Liver (tissue), 9 donors: Measurements from ENCODE around the gene PSMB3. TPM values are rescaled to one million over a fixed set of nuclear protein-coding genes. Genes with fewer than 3 reads are reported as not detected.

Source experiments
- DNase-seq: peaks from one replicate; pipeline ENCODE4 v3.0.0-alpha.2; 2017; ENCODE audit warnings: low spot score
- H3K27ac ChIP-seq, 2 donors: one replicate each; pipeline ENCODE4 v1.7.0; 2013; ENCODE audit warnings: inconsistent platforms in 2 of 2, low read length in 2 of 2, control low read depth in 1 of 2, low read depth in 1 of 2, mild to moderate bottlenecking in 1 of 2
- H3K27me3 ChIP-seq, 4 donors: one replicate each; pipeline versions ENCODE4 v1.6.1 to v1.7.0; 2013; ENCODE audit warnings: low read length in 3 of 4, inconsistent platforms in 1 of 4, mild to moderate bottlenecking in 1 of 4, moderate library complexity in 1 of 4; ENCODE audit not compliant: control insufficient read depth in 4 of 4, insufficient read depth in 4 of 4
- H3K36me3 ChIP-seq, 4 donors: one replicate each; pipeline versions ENCODE4 v1.6.1 to v1.7.0; 2013; ENCODE audit warnings: low read length in 3 of 4, mild to moderate bottlenecking in 3 of 4, low read depth in 1 of 4, moderate library complexity in 1 of 4; ENCODE audit not compliant: control insufficient read depth in 4 of 4, insufficient read depth in 3 of 4
- H3K4me1 ChIP-seq, 4 donors: one replicate each; pipeline versions ENCODE4 v1.6.1 to v1.7.0; 2013; ENCODE audit warnings: low read length in 3 of 4, mild to moderate bottlenecking in 3 of 4, moderate library complexity in 1 of 4; ENCODE audit not compliant: control insufficient read depth in 4 of 4, insufficient read depth in 4 of 4
- H3K4me3 ChIP-seq, 3 donors: one replicate each; pipeline versions ENCODE4 v1.6.1 to v1.7.0; 2013; ENCODE audit warnings: low read length in 3 of 3, control low read depth in 1 of 3, low read depth in 1 of 3, mild to moderate bottlenecking in 1 of 3
- H3K9ac ChIP-seq, 2 donors: one replicate each; pipeline ENCODE4 v1.7.0; 2013; ENCODE audit warnings: low read length in 2 of 2, mild to moderate bottlenecking in 2 of 2, moderate library complexity in 2 of 2, control low read depth in 1 of 2, low read depth in 1 of 2
- H3K9me3 ChIP-seq, 4 donors: one replicate each; pipeline versions ENCODE4 v1.6.1 to v1.7.0; 2013; ENCODE audit warnings: low read length in 3 of 4; ENCODE audit not compliant: control insufficient read depth in 4 of 4
- CTCF ChIP-seq: fragments of 150-350 bp; IDR thresholded peaks from 2 replicates; pipeline ENCODE4 v1.5.1; 2017; ENCODE audit warnings: improper control_type of control experiment, low read depth, low read length; ENCODE audit not compliant: missing input control
- FOXA2 ChIP-seq: IDR thresholded peaks from 2 replicates; pipeline ENCODE4 v1.6.1; 2016; ENCODE audit warnings: antibody characterized with exemption
- JUND ChIP-seq, 2 donors: IDR thresholded peaks; 2 replicates each; pipeline ENCODE4 v1.6.1; 2016; ENCODE audit warnings: antibody characterized with exemption in 2 of 2
- RAD21 ChIP-seq, 2 donors: IDR thresholded peaks; 2 replicates each; pipeline ENCODE4 v1.6.1; 2016; ENCODE audit warnings: antibody characterized with exemption in 2 of 2, mild to moderate bottlenecking in 2 of 2
- YY1 ChIP-seq: IDR thresholded peaks from 2 replicates; pipeline ENCODE4 v1.6.1; 2016; ENCODE audit warnings: antibody characterized with exemption, mild to moderate bottlenecking
- WGBS: extraction: QIAGEN DNeasy Blood & Tissue Kit; methylation state at CpG from one replicate; pipeline ENCODE4 v1.1.7; 2013; 5-methylcytosine and 5-hydroxymethylcytosine counted together
- polyA plus RNA-seq, 2 donors: library from polyadenylated mRNA; stranded (reverse) in 1 of 2; unstranded in 1 of 2; fragments of 200-250 nt in 1 of 2; fragments of >200 nt in 1 of 2; fragmentation: Nextera tagmentation in 1 of 2; extraction: Ambion mirVana in 1 of 2; gene quantifications; one replicate each; pipeline versions ENCODE4 v1.2.1 to v1.2.3, GENCODE V29; 2013 to 2015
- total RNA-seq, 2 donors: library from RNA; depleted of rRNA; stranded (reverse); fragments of >200 nt; gene quantifications; one replicate each; pipeline ENCODE4 v1.2.3, GENCODE V29; 2014
- TF ChIP-seq, protein P1 (sequence below): IDR thresholded peaks from 2 replicates; pipeline ENCODE4 v1.6.1; 2016; ENCODE audit warnings: antibody characterized with exemption
- TF ChIP-seq, protein P2 (sequence below): IDR thresholded peaks from 2 replicates; pipeline ENCODE4 v1.6.1; 2016; ENCODE audit warnings: antibody characterized with exemption, mild to moderate bottlenecking
- donor health status: healthy.
- donor health status: healthy.
- donor health status: healthy.
- donor health status: healthy.
- donor health status: healthy.

The PSMB3 gene
- total and polyA plus RNA-seq, 4 donors, result 121 to 279 (median 169) TPM

- Histone ChIP-seq H3K27me3 (no peaks in the 10 kb centered on the region), H3K4me3 (no peak overlapping the region), H3K9ac (no peak overlapping the region), H3K36me3 (no peaks in the 10 kb centered on the region), H3K9me3 (no peaks in the 10 kb centered on the region), H3K27ac (no peak overlapping the region), H3K4me1 (peaks cover 18 to 57% (median 39%) of the 10 kb centered on the region in 4 donors)
- WGBS, result 67% methylated on average over 8 of the region's 8 CpGs
- TF ChIP-seq YY1 (no peak), CTCF (no peak), JUND (IDR thresholded peaks at IDR 0.05) (no peak), FOXA2 (no peak)
- TF ChIP-seq, protein P1, sequence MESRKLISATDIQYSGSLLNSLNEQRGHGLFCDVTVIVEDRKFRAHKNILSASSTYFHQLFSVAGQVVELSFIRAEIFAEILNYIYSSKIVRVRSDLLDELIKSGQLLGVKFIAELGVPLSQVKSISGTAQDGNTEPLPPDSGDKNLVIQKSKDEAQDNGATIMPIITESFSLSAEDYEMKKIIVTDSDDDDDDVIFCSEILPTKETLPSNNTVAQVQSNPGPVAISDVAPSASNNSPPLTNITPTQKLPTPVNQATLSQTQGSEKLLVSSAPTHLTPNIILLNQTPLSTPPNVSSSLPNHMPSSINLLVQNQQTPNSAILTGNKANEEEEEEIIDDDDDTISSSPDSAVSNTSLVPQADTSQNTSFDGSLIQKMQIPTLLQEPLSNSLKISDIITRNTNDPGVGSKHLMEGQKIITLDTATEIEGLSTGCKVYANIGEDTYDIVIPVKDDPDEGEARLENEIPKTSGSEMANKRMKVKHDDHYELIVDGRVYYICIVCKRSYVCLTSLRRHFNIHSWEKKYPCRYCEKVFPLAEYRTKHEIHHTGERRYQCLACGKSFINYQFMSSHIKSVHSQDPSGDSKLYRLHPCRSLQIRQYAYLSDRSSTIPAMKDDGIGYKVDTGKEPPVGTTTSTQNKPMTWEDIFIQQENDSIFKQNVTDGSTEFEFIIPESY, result no peak
- DNase-seq, result peak; percentile 53
Observed at GRCh38 chr17:38746004-38746848, 6.3 kb upstream of the PSMB3 start.

DNA sequence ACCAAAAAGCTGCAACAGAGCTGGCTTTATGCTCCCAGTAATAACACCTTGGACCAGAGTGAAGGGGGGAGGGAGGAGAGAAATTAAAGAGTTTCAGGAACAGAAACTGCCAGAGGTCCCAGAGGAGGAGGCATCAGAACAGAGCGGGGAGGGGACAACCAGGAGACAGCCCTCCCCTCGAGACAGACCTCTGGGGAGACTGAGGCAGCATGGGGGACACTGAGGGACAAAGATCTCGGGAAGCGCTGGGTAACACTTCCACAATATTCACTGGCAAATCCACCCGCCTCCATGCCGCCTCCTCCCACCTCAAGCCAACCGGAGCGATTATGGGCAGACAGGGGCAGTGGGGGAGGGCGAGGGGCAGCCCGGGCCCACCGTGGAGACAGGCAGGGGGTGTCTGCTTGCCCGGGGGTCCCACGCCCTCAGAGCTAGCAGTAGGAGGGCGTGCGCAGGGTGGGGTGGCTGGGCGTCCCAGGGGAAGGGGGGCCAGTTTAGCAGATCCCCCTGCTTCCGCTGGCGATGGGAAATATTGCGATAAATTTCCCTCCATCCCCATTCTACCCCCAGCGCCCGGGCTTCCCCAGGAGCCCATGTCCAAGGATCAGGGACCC is 5.6 kb upstream of the PSMB3 start:
- H3K27me3 ChIP-seq, result no peaks in the 10 kb centered on the region
- no peak for DNase-seq
- H3K4me1 ChIP-seq, result peaks cover 17 to 52% (median 37%) of the 10 kb centered on the region in 4 donors
- peak overlapping the region in 1 of 3 donors; percentile 60 for H3K4me3 ChIP-seq
- TF ChIP-seq YY1 (no peak), JUND (IDR thresholded peaks at IDR 0.05) (no peak), RAD21 (IDR thresholded peaks at IDR 0.05) (no peak)
- TF ChIP-seq, protein P2, sequence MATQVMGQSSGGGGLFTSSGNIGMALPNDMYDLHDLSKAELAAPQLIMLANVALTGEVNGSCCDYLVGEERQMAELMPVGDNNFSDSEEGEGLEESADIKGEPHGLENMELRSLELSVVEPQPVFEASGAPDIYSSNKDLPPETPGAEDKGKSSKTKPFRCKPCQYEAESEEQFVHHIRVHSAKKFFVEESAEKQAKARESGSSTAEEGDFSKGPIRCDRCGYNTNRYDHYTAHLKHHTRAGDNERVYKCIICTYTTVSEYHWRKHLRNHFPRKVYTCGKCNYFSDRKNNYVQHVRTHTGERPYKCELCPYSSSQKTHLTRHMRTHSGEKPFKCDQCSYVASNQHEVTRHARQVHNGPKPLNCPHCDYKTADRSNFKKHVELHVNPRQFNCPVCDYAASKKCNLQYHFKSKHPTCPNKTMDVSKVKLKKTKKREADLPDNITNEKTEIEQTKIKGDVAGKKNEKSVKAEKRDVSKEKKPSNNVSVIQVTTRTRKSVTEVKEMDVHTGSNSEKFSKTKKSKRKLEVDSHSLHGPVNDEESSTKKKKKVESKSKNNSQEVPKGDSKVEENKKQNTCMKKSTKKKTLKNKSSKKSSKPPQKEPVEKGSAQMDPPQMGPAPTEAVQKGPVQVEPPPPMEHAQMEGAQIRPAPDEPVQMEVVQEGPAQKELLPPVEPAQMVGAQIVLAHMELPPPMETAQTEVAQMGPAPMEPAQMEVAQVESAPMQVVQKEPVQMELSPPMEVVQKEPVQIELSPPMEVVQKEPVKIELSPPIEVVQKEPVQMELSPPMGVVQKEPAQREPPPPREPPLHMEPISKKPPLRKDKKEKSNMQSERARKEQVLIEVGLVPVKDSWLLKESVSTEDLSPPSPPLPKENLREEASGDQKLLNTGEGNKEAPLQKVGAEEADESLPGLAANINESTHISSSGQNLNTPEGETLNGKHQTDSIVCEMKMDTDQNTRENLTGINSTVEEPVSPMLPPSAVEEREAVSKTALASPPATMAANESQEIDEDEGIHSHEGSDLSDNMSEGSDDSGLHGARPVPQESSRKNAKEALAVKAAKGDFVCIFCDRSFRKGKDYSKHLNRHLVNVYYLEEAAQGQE, result no peak
- TF ChIP-seq, protein P1, result no peak
- H3K9ac ChIP-seq, result no peak overlapping the region
- 24% methylated on average over 21 of the region's 21 CpGs for WGBS
- H3K9me3 ChIP-seq, result no peaks in the 10 kb centered on the region
- no peak overlapping the region for H3K27ac ChIP-seq
- no peaks in the 10 kb centered on the region for H3K36me3 ChIP-seq
